Measurements from ENCODE around the gene PPP1R12A.

DNA sequence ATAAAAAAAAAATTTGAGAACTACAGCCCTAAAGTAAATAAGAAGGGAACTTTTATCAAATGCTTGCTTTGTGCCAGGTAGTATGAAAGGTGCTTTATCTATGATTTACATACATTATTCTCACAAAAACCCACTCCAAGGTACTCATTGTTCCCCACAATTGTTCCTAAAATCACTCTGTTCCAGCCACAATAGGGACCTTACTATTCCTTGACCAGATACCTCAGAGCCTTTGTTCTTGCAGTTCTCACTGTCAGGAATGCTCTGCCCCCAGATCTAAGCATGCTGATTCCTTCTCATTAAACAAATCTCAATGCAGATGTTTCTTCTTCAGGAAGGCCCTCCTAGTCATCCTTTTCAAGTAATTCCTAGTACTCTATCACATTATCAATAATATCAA lies 60.2 kb downstream of the PPP1R12A start:
- TF ChIP-seq, protein P1, sequence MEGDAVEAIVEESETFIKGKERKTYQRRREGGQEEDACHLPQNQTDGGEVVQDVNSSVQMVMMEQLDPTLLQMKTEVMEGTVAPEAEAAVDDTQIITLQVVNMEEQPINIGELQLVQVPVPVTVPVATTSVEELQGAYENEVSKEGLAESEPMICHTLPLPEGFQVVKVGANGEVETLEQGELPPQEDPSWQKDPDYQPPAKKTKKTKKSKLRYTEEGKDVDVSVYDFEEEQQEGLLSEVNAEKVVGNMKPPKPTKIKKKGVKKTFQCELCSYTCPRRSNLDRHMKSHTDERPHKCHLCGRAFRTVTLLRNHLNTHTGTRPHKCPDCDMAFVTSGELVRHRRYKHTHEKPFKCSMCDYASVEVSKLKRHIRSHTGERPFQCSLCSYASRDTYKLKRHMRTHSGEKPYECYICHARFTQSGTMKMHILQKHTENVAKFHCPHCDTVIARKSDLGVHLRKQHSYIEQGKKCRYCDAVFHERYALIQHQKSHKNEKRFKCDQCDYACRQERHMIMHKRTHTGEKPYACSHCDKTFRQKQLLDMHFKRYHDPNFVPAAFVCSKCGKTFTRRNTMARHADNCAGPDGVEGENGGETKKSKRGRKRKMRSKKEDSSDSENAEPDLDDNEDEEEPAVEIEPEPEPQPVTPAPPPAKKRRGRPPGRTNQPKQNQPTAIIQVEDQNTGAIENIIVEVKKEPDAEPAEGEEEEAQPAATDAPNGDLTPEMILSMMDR (IDR thresholded peaks at IDR 0.05) = no peak
- TF ChIP-seq POLR2AphosphoS5 (IDR thresholded peaks at IDR 0.05) (no peak), POLR2A (IDR thresholded peaks at IDR 0.05) (no peak)

Data from breast epithelium (tissue), 3 donors.